NCI-H2029 treated with DMSO at 0.1 percent for 48 hours (cell line): ENCODE data around the gene EFCAB8.

ENCODE experiments used
- DNase-seq: peaks from one replicate; lab custom pipeline; 2025; lab: John Stamatoyannopoulos, UW

The EFCAB8 gene, protein sequence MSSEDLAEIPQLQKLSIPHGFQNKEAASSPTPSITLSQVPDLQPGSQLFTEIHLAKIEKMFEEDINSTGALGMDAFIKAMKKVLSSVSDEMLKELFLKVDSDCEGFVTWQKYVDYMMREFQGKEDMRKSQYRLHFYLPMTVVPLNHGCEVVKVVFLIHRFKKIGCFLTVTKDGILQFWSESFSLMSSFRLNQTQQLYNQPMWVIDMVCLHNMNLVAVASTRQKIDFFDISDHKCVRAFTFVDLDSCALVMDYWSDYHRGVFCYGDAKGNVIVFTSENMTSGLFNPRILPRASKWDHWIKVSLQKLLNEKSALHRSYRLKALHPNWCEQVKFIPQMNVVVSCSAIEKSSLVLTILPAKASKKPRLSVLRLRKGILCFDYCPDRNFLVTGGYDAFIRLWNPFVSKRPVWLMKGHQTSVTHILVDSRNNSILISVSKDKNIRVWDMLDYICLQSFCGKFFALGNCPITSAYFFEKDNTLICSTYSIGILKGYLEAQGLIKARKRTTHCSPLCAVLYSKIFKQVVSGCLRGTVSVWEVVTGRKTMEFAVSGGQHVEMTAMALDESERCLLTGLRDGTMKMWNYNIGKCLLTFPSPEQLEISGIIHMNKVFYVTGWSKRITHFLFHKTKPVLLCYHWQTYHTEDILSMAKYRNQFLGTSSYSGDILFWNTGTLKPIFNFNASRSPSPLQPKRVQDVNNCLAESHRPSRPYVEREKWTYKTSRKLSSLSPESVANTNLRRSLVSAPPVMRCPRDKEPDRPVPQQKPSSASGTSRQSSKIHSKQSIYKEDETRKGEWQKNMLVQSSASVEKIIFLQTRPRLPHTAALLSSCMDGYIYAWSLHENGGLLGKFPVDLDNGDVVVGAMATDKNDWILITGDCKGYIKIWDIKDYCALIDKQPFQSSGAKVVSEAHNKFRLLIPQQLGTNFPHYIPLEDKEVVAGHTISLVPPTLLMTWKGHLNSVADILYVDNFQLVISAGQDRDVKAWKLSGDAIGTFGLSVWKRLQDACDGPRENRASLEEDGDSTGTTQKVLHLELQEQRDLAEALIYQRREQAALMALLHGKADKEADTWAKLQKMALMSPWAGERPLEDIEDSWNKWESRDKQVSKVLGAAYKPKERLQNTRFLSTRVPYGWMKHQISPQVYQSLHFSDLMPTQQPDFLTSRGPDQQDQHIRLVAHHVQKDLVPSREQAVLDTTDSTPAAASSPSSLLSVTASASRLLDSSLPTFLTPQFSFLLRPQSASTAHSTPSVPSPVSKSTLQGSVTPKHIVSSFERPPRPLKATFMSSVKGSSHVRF

DNA sequence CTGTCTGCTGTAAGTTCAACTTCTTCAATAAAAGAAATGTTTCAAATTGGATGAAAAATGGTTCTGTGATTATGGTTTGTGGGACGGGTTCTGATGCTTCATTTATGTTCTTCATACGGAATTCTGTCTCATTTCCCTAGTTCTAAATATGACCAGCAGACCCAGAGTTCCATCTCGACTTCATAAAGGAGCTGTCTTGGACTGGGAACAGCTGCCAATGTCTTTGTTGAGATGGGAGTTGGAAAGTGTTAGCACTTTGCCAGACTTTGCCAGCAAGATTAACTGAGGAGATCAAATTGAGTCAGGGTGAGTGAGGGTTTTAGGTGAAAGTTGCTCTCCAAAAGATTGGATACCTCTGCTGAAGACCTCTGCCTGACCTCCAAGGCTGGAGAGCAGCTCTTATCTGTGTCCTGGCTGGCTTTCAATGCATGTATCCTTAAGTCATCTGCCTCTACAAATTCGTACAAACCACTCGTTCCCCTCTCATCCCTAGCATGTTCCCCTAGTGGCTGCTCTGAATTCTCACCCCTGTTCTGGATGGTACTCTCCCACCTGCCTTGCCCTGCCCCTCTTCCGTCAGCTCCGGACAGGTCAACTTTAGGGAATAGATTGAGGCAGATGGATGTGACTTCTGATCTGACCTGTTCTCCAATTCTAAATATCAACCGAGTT lies at the start of gene EFCAB8:
Gene EFCAB8, plus strand, starts transcription at position 223 of the 672 bp plus-strand sequence. CDS start 4,870 bp downstream, outside the sequence.
- no peak for DNase-seq

DNA sequence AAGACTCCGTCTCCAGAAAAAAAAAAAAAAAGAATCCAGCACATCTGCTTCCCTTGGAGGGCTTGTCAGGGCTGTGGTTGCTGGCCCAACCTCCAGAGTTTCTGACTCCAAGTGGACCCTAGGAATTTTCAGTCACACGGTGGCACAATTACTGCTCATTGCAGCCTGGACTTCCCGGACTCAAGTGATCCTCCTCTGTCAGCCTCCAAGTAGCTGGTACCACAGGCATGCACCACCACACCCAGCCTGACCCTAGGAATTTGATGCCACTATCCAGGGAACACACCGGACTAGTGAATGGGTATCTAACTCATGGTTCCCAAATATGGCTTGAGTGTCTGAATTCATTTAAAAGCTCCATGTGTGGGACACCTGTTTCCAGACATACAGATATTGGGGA lies 48.8 kb upstream of the EFCAB8 start:
- DNase-seq: no peak

DNA sequence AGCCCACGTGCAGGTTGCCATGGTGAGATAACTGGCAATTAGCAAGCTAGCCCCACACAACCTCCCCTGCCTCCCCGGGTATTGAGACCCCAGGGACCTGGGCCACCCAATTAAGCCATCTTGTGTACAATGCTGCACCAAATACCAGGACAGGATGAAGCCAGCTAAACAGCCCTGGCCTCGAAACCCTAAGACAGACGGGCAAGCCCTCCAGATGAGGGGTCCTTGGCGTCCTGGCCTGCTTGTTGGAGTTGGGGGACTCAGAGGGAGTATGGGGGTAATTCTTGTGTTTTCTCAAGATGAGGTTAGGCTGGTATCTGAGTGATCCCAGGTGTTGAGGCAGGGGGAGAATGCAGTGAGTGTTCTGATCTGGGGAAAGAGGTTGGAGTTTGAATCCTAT lies 47.8 kb upstream of the EFCAB8 start:
- no peak for DNase-seq

DNA sequence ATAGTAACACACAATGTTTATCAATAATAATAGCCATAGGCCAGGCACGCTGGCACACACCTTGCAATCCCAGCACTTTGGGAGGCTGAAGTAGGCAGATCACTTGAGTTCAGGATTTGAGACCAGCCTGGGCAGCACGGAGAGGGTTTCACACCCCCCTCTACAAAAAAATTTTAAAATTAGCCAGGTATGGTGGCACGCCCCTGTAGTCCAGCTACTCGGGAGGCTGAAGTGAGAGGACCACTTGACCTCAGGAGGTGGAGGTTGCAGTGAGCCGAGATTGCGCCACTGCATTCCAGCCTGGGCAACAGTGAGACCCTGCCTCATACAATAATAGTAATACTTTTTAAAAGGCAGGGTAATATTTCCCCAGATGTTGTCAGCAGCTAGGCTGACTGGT lies 46.8 kb upstream of the EFCAB8 start:
- no peak for DNase-seq

DNA sequence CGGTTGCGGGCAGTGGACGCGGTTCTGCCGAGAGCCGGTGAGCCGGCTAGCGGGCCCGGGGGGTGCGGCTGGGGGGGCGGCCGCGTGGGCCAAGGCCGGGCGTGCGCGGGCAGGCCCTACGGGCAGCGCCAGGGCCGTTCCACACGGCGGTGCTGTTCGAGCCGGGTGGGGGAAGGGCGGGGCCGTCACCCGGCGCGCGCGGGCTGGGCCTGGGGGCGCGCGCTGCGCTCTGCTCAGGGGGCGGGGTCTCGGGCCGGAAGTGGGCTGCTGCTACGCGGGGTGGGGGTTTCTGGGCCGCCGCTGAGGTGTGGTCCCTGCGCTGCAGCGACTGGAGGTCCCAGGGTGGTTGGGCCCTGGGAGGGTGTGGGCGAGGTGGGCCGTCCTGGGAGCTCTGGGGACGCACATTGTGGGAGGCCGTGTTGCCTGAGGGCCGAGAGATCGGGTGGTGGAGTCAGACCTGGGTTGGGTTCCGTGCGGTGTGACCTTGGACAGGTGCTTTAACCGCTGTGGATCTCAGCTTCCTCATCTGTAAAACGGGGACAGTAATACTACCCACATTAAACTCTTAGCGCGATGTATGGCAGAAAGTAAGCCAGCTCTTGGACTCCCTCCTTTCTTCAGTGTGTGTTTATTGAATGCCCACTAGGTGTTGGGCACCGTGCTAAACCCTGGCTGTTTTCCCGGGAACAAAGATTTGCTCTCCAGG lies 38.6 kb upstream of the EFCAB8 start:
- DNase-seq: no peak

DNA sequence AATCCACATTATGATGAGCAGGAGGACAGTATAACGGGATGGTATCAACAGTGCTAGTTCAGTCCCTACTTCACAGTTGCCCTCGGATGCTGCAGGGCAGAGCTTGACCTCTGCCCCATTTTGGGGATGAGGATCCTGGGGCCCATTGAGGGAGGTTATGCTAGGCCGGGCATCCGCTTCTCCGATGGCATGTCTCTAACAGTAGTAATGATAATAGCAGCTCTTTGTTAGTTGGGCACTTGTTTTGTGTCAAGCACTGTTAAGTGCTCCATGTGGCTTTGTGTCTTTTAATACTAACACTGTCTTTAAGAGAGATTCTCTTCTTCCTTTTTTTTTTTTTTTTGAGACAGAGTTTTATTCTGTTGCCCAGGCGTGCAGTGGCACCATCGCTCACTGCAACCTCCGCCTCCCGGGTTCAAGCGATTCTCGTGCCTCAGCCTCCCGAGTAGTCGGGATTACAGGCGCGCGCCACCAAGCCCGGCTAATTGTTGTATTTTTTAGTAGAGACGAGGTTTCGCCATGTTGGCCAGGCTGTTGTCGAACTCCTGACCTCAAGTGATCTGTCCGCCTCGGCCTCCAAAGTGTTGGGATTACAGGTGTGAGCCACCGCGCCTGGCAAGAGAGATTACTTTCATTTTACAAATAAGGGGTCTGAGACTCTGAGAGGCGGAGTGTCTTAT lies 37.9 kb upstream of the EFCAB8 start:
- no peak for DNase-seq

DNA sequence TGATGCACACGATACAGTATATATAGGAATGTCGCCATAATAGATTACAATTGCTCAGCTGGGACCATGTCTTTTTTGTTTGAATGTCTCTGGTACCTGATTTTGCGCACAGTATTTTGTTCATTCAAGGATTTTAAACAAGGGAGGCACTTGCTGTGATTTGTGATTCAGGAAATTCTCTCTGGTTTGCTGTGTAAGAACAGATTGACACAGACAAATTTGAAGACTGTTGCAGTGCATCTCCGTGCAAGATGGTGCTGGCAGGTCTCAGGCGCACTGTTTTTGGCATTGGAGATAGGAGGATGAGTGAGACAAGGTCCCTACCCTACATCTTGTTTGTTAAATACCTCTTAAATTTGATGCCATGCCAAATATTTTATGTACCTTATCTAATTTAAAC lies 36.5 kb upstream of the EFCAB8 start:
- DNase-seq: no peak

DNA sequence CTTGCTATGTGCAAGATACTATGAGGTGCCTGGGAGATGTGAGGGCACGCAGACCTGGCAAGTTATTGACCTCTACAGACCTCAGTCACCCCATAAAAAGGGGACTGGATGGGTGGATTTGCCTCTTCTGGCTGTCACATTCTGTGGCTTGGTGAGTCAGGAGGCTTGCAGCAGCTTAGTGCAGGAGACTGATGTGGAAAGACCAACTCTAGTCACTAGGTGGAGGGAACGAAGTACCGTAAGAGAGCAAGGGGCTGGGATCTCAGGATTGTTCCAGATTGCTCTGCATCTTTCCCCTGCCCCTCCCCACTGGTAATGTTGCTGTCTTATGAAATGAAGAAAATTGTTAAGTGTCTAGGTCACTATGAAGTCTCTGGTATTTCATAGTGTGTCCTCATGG lies 35.6 kb upstream of the EFCAB8 start:
- no peak for DNase-seq

DNA sequence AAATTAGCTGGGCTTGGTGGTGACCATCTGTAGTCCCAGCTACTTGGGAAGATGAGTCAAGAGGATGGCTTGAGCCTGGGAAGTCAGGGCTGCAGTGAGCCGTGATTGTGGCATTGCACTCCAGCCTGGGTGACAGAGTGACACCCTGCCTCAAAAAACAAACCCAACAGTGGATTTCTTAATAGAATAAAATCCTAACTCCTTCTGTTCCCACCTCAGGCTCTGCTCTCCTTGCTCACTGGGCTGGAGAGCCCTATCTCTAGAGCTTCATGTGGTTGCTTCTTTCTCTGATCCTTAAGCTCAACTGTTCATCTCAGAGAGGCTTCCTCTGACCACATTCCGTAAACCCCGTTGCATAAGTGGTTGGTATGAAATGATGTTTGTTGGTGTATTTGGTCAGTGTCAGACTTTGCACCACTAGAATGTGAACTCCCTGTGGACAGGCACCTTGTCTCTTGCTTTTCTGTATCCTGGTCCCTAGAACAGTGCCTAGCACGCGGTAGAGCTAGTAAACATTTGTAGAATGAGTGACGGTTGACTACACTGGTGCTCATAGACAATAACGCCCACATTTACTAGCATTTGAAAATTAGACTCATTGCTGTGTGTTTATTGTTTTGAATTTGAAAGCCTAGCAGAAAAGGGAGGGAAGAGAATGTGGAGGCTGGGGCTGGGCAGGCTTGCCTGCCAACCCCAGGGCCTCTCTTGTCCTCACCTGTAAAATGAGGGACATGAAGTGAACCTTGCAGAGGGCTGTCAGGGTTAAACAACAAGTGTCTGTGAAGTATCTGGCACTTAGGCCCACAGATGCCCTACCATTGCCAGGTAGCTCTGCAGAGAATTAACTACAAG lies 34.8 kb upstream of the EFCAB8 start:
- no peak for DNase-seq

DNA sequence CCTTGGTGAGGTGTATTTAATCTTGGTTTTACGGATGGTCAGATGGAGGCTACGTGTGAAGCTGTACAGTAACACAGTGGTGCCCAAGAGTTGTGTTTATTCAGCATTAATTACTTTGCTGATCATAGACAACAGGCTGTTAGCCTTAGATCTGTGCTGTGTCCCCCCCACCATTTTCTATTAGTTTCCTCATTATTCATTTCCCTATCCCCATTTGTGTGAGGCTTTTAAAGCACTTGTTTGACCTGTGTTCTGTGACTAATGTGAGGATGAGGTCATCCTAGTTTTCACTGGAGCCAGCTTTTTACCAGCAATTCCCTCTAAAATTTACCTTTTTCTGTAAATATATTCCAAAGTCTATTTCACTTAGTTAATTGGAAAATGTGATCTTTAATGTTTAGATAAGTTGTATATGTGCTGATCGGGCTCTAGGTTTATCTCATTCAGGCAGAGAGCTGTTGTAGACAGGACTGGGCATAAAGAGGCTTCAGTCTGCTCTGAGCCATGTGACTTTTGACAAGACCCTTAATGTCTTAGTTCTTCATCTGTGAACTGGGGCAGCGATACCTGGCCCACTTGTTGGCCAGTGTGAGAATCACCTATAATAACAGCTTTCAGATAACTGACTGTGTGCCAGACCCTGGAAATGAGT lies 30.6 kb upstream of the EFCAB8 start:
- DNase-seq: no peak

DNA sequence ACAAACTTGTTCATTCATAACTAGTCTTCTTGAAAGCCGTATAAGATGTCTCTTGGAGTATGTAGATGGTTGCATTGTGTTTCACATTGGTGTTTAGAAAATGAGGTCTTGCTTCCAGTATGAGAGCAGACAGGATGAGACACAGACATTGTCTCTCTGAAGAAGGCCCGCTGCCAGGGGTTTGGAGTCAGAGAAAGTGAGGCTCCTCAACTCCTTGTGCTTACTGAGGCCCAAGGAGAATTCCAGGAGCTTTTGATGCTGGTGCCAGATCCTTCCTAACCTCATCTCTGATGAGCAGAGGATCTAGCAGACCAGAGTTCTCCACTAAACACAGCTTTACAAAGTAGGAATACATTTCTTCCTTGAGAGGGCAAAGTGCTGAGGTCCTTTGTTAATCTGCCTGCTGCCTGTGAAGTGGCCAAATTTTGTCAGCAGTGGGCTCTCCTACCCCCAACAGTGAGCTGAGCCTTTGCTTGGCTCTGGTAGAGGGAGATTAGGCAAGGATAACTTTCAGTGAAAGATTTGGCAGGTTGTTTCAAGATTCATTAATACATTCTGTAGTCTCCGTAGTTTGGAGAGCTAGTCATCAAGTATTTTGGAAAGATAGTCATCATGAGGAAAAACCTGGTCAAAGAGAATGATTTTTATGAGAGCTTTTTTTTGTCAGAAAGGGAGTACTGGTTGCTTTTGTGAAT lies 29.3 kb upstream of the EFCAB8 start:
- no peak for DNase-seq

DNA sequence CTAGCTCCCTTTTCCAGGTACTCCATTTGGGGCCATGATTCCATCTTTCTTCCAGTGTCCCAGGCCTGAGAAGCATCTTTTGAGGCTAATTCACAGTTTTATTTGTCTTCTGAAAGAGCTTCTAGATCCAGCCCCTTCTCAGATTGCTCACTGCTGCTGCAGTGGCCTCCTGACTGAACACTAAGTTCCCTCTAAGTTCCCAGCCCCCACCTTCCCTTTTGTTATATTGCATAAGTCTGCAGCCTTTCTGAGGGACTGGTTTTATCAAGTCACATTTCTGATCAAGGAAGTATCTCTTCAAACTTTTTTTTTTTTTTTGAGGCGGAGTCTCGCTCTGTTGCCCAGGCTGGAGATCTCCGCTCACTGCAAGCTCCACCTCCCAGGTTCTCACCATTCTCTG lies 28.3 kb upstream of the EFCAB8 start:
- no peak for DNase-seq

DNA sequence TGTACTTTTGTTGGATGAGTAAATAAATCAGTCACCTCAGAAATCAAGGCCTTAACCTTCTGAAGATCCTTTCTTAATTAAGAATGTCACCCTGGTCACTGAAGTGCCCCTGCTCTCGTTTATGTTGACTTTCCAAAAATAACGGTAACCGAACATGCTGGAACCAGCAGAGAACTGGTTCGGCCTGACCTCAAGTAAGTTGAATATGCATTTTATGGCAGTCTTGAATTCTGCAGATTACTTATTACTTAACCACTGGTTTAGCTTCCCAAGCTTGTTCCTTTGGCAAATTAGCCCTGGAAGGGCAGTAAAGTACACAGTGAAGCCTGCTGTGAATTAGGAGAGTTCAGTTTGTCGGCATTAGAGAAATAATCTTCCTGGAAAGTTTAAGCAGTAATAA lies 26.7 kb upstream of the EFCAB8 start:
- DNase-seq: no peak

DNA sequence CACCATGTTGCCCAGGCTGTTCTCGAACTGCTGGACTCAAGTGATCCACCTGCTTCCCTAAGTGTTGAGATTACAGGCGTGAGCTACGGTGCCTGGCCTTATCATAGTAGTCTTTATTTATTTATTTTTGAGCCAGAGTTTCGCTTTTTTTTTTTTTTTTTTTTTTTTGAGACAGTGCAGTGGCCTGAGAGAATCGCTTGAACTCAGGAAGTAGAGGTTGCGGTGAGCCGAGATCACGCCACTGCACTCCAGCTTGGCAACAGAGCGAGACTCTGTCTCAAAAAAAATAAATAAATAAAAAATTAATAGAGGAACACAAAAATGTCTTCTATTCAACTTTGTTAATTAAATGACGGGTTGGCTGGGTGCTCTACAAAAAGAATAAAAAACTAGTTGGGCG lies 26.1 kb upstream of the EFCAB8 start:
- no peak for DNase-seq

DNA sequence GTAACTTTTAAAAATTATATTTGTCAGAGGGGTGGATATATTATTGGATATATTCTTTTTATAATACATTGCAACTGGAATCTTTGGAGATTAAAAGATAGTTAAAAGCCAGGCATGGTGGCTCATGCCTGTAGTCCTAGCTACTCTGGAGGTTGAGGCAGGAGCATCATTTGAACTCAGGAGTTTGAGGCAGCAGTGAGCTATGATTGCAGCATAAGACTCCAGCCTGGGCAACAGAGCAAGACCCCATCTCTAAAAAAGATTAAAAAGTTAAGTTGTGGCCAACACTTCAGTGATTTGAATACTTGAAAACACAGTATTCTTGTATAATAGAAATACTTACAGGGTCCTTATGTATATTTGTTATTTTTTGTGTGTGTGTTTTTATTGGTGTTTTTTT lies 23.8 kb upstream of the EFCAB8 start:
- no peak for DNase-seq

DNA sequence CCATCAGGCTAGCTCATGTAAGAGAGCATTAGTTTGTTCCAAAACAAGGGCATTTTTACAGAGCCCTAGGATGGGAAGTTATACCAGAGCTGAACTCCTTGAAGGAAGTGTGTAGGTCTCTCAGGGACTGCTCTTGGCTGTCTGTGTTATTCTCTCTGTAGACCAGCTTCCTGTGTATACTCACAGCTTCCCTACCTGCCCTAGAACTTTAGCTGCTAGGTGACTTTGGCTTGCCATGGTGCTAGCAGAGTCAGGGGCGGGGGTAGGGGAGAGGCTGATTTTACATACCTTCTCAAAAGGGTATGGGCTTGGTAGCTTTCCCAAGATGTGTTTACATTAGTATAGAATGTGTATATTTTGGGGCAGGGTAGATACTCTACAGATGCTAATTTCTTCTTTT lies 21.6 kb upstream of the EFCAB8 start:
- no peak for DNase-seq

DNA sequence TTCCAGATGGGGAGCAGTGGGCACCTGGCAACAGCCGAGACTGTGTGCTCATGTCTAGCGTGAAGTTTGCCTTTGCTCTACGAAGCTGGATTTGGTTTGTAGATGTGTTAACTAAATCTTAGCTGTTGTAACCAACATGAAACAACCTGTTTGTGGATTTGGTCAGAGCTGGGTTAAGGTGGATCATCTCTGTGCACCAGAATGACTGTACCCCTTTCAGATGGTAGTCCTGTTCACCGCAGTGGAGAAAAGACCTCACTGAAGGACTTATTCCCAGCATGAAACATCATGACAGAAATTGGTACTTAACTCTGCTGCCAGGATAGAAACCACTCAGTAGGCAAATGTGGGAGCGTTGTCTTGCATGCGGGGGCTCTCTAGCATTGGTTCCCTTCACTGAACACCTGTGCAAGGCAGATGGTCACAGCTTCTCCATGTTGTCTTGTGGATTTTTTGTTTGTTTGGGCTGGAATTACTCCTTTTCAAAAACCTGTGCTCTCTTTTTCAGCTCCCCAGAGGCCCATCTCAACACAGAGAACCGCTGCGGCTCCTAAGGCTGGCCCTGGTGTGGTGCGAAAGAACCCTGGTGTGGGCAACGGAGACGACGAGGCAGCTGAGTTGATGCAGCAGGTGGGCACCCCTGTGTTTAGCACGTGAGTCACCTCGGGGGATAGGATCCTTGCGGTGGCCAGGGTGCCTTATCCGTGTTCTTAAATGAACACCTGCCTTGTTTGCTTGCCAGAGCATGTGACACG lies 19.3 kb upstream of the EFCAB8 start:
- DNase-seq: no peak

DNA sequence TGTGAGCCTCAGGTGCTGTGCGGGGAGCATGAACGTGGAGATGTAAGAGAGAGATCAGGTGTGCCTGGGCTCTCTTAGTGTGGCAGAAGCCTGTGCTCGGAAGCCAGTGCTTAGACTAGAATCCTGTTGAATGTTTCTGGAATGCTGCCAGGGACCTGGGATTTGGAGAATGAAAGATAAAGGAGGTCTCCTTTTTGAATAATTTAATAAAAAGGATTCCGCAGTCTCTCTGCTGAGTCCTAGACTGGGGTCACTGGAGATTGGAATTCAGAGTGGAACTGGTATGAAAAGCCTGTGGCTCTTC lies 18.8 kb upstream of the EFCAB8 start:
- no peak for DNase-seq
